Heart left ventricle (tissue), 16 donors: Measurements from ENCODE around the gene RNF181. TPM values are rescaled to one million over a fixed set of nuclear protein-coding genes. Genes with fewer than 3 reads are reported as not detected.

Experiments
- ATAC-seq, 4 donors: fragments of 200-7000 bp; cut with Tn5 transposase; one replicate each; pipeline ENCODE4 v1.9.1; 2020 to 2022; ENCODE audit warnings: moderate library complexity in 4 of 4, mild to moderate bottlenecking in 3 of 4, moderate number of reproducible peaks in 1 of 4
- DNase-seq, 5 donors: peaks; one replicate each; pipeline ENCODE4 v3.0.0-alpha.2; 2020
- H3K27ac ChIP-seq, 12 donors: fragments of 200-600 bp; sonication (generic) in 4 of 12; one replicate each; pipeline versions ENCODE4 v1.5.0 to v1.8.0; 2016 to 2022; ENCODE audit warnings: mild to moderate bottlenecking in 2 of 12
- H3K27me3 ChIP-seq, 9 donors: fragments of 200-600 bp; sonication (generic) in 2 of 9; one replicate each; pipeline versions ENCODE4 v1.5.1 to v1.8.0; 2016 to 2022; ENCODE audit warnings: mild to moderate bottlenecking in 3 of 9
- H3K36me3 ChIP-seq, 9 donors: fragments of 200-600 bp; sonication (generic) in 2 of 9; one replicate each; pipeline versions ENCODE4 v1.5.0 to v1.8.0; 2018 to 2022; ENCODE audit warnings: mild to moderate bottlenecking in 2 of 9
- H3K4me1 ChIP-seq, 12 donors: fragments of 200-600 bp; sonication (generic) in 4 of 12; one replicate each; pipeline versions ENCODE4 v1.5.0 to v1.8.0; 2016 to 2022; ENCODE audit warnings: mild to moderate bottlenecking in 3 of 12
- H3K4me3 ChIP-seq, 12 donors: fragments of 200-600 bp; sonication (generic) in 4 of 12; one replicate each; pipeline versions ENCODE4 v1.5.0 to v1.8.0; 2017 to 2022; ENCODE audit warnings: mild to moderate bottlenecking in 9 of 12, moderate library complexity in 4 of 12
- H3K9me3 ChIP-seq, 12 donors: fragments of 200-600 bp; sonication (generic) in 4 of 12; one replicate each; pipeline versions ENCODE4 v1.5.0 to v1.8.0; 2016 to 2022; ENCODE audit warnings: mild to moderate bottlenecking in 1 of 12
- CTCF ChIP-seq, 12 donors: fragments of 200-600 bp; sonication (generic) in 4 of 12; IDR thresholded peaks; one replicate each; pipeline versions ENCODE4 v1.5.0 to v1.8.0; 2018 to 2022; ENCODE audit warnings: antibody characterized with exemption in 12 of 12, mild to moderate bottlenecking in 5 of 12
- POLR2A ChIP-seq, 2 donors: fragments of 450-650 bp; IDR thresholded peaks; one replicate each; pipeline ENCODE4 v1.6.1; 2017; ENCODE audit warnings: antibody characterized with exemption in 2 of 2, mild to moderate bottlenecking in 2 of 2, moderate library complexity in 2 of 2
- WGBS, 4 donors: extraction: QIAGEN DNeasy Blood & Tissue Kit in 2 of 4; methylation state at CpG; one replicate each; pipeline versions ENCODE4 v1.1.5 to v1.1.7; 2013 to 2018; 5-methylcytosine and 5-hydroxymethylcytosine counted together
- intact Hi-C, 10 donors: fragments of 100-400 bp; cut with DNase I; formaldehyde crosslinking; loops; one replicate each; pipeline versions ENCODE4 v1.11.1 to v1.14.2; 2022
- polyA plus RNA-seq, 2 donors: library from polyadenylated mRNA; stranded (reverse); fragments of 200-250 nt; gene quantifications; one replicate each; pipeline ENCODE4 v1.2.3, GENCODE V29; 2013
- total RNA-seq, 9 donors: library from RNA; depleted of rRNA in 2 of 9; stranded (reverse); fragments of >200 nt in 2 of 9; fragmentation: NEBNext Ultra II Directional in 3 of 9; extraction: Animal tissue kit (Norgen Biotek cat#: 25700) in 3 of 9; gene quantifications; one replicate each; pipeline versions ENCODE4 v1.1.0 to v1.2.4, GENCODE V29; 2016 to 2023
- donor health status: ischemic (EF 13 %, LVEDD 7.1; RV severe dilation, severe dysfunction).
- donor health status: healthy with polysubstance abuse.
- donor health status: DM: no; HTN: yes; CAD: no.
- donor health status: DM: no; HTN: no; CAD: no.
- donor health status: ischemic (EF 25% LVEDD 6.9; RV normal size, moderate dysfunction).
- donor health status: ischemic (EF 25% LVEDD 5.7; RV mildly dilated, moderate dysfunction).
- donor health status: healthy.
- donor health status: DM: yes; HTN: yes; CAD: no.
- donor health status: ischemic (EF 35%, LVEDD 5.7; RV mildly dilated, moderate dysfunction).
- donor health status: nonischemic (EF 11% LVEDD 7.7; RV severe dilation, severe dysfunction).
- donor health status: DM: yes; HTN: yes; CAD: no.
- donor health status: PGD.
- donor health status: ischemic (EF 29% LVEDD 5.4; RV normal size, mild dysfunction).
- donor health status: nonischemic (EF 23%, LVEDD 6.1; RV moderate dilation, normal function).

Gene RNF181
- total and polyA plus RNA-seq, 11 donors: 77.7 to 235 (median 104) TPM

- Histone ChIP-seq H3K9me3 (no peaks in the 10 kb centered on the region), H3K36me3 (no peaks in the 10 kb centered on the region), H3K27ac (no peak overlapping the region), H3K4me3 (no peak overlapping the region), H3K27me3 (no peaks in the 10 kb centered on the region), H3K4me1 (peaks cover 0 to 12% (median 3%) of the 10 kb centered on the region in 12 donors)
- WGBS, 4 donors: 79 to 86% (median 81%) methylated on average over 4 of the region's 4 CpGs
- intact Hi-C loops: loop anchor here in 1 of 10 donors (5.0 kb wide), 1 partner anchor 36 kb away; the partner anchor contains the start of gene TMEM150A
- TF ChIP-seq CTCF (IDR thresholded peaks at IDR 0.05): no peak
- TF ChIP-seq POLR2A (IDR thresholded peaks at IDR 0.05): no peak
- ATAC-seq (no peak), DNase-seq (no peak)
These were observed 29.3 kb upstream of the RNF181 start for GRCh38 chr2:85566265-85566664.

GRCh38 chr2:85575739-85576138 is 19.8 kb upstream of the RNF181 start:
- Histone ChIP-seq H3K36me3 (no peaks in the 10 kb centered on the region), H3K4me3 (no peak overlapping the region), H3K27ac (no peak overlapping the region), H3K27me3 (no peaks in the 10 kb centered on the region), H3K4me1 (peaks cover 0 to 30% (median 18%) of the 10 kb centered on the region in 12 donors), H3K9me3 (no peaks in the 10 kb centered on the region)
- ATAC-seq (no peak), DNase-seq (no peak)
- WGBS, 4 donors: 85 to 92% (median 87%) methylated on average over 8 of the region's 8 CpGs
- TF ChIP-seq POLR2A (IDR thresholded peaks at IDR 0.05): no peak
- no peak for TF ChIP-seq CTCF (IDR thresholded peaks at IDR 0.05)
- intact Hi-C loops: no loop called here

- H3K36me3 ChIP-seq: peaks cover 0 to 7% (median 0%) of the 10 kb centered on the region in 9 donors
- intact Hi-C loops: no loop called here
- peak overlapping the region in 5 of 12 donors; percentile 28 to 60 (median 50) for H3K4me3 ChIP-seq
- WGBS, 4 donors: 74 to 79% (median 77%) methylated on average over 3 of the region's 3 CpGs
- no peaks in the 10 kb centered on the region for H3K27me3 ChIP-seq
- no peaks in the 10 kb centered on the region for H3K9me3 ChIP-seq
- peak overlapping the region in 5 of 12 donors; percentile 63 to 90 (median 69) for H3K27ac ChIP-seq
- peaks cover 0 to 40% (median 18%) of the 10 kb centered on the region in 12 donors for H3K4me1 ChIP-seq
- no peak for ATAC-seq
- no peak for DNase-seq
- no peak for TF ChIP-seq POLR2A (IDR thresholded peaks at IDR 0.05)
- TF ChIP-seq CTCF (IDR thresholded peaks at IDR 0.05): no peak
These were observed 18.5 kb upstream of the RNF181 start for GRCh38 chr2:85577063-85577385.

GRCh38 chr2:85577386-85578242 is 17.9 kb upstream of the RNF181 start, which contains the start of gene VAMP8:
TSS of gene VAMP8 (plus strand) at chr2:85577586. CDS start at chr2:85577647, 61 bp downstream.
- Histone ChIP-seq H3K4me1 (peaks cover 0 to 45% (median 18%) of the 10 kb centered on the region in 12 donors), H3K27ac (peak within 1 kb of the TSS; percentile 41 to 90 (median 60)), H3K36me3 (peaks cover 0 to 11% (median 0%) of the 10 kb centered on the region in 9 donors), H3K4me3 (peak within 1 kb of the TSS in 9 of 12 donors; percentile 10 to 60 (median 29)), H3K27me3 (no peaks in the 10 kb centered on the region), H3K9me3 (no peaks in the 10 kb centered on the region)
- intact Hi-C loops: no loop called here
- DNase-seq (peak in 2 of 5 donors; percentile 62 to 75), ATAC-seq (peak; percentile 16 to 53 (median 48))
- WGBS, 4 donors: 51 to 60% (median 56%) methylated on average over 19 of the region's 19 CpGs
- TF ChIP-seq CTCF (IDR thresholded peaks at IDR 0.05) (no peak), POLR2A (IDR thresholded peaks at IDR 0.05) (no peak)
